Liver (tissue), 9 donors: Measurements from ENCODE around the gene PCSK6. TPM values are rescaled to one million over a fixed set of nuclear protein-coding genes. Genes with fewer than 3 reads are reported as not detected.

Experiments
- DNase-seq: peaks from one replicate; pipeline ENCODE4 v3.0.0-alpha.2; 2017; ENCODE audit warnings: low spot score
- H3K27ac ChIP-seq, 2 donors: one replicate each; pipeline ENCODE4 v1.7.0; 2013; ENCODE audit warnings: inconsistent platforms in 2 of 2, low read length in 2 of 2, control low read depth in 1 of 2, low read depth in 1 of 2, mild to moderate bottlenecking in 1 of 2
- H3K27me3 ChIP-seq, 4 donors: one replicate each; pipeline versions ENCODE4 v1.6.1 to v1.7.0; 2013; ENCODE audit warnings: low read length in 3 of 4, inconsistent platforms in 1 of 4, mild to moderate bottlenecking in 1 of 4, moderate library complexity in 1 of 4; ENCODE audit not compliant: control insufficient read depth in 4 of 4, insufficient read depth in 4 of 4
- H3K36me3 ChIP-seq, 4 donors: one replicate each; pipeline versions ENCODE4 v1.6.1 to v1.7.0; 2013; ENCODE audit warnings: low read length in 3 of 4, mild to moderate bottlenecking in 3 of 4, low read depth in 1 of 4, moderate library complexity in 1 of 4; ENCODE audit not compliant: control insufficient read depth in 4 of 4, insufficient read depth in 3 of 4
- H3K4me1 ChIP-seq, 4 donors: one replicate each; pipeline versions ENCODE4 v1.6.1 to v1.7.0; 2013; ENCODE audit warnings: low read length in 3 of 4, mild to moderate bottlenecking in 3 of 4, moderate library complexity in 1 of 4; ENCODE audit not compliant: control insufficient read depth in 4 of 4, insufficient read depth in 4 of 4
- H3K4me3 ChIP-seq, 3 donors: one replicate each; pipeline versions ENCODE4 v1.6.1 to v1.7.0; 2013; ENCODE audit warnings: low read length in 3 of 3, control low read depth in 1 of 3, low read depth in 1 of 3, mild to moderate bottlenecking in 1 of 3
- H3K9ac ChIP-seq, 2 donors: one replicate each; pipeline ENCODE4 v1.7.0; 2013; ENCODE audit warnings: low read length in 2 of 2, mild to moderate bottlenecking in 2 of 2, moderate library complexity in 2 of 2, control low read depth in 1 of 2, low read depth in 1 of 2
- H3K9me3 ChIP-seq, 4 donors: one replicate each; pipeline versions ENCODE4 v1.6.1 to v1.7.0; 2013; ENCODE audit warnings: low read length in 3 of 4; ENCODE audit not compliant: control insufficient read depth in 4 of 4
- CTCF ChIP-seq: fragments of 150-350 bp; IDR thresholded peaks from 2 replicates; pipeline ENCODE4 v1.5.1; 2017; ENCODE audit warnings: improper control_type of control experiment, low read depth, low read length; ENCODE audit not compliant: missing input control
- EGR1 ChIP-seq, 2 donors: IDR thresholded peaks; 2 replicates each; pipeline ENCODE4 v1.6.1; 2016 to 2018; ENCODE audit warnings: antibody characterized with exemption in 2 of 2, low read depth in 2 of 2
- FOXA1 ChIP-seq: IDR thresholded peaks from 2 replicates; pipeline ENCODE4 v1.6.1; 2016; ENCODE audit warnings: antibody characterized with exemption
- GABPA ChIP-seq, 2 donors: IDR thresholded peaks in 1 of 2; conservative IDR thresholded peaks in 1 of 2; 2 replicates each; pipeline ENCODE4 v1.6.1; 2016; ENCODE audit warnings: antibody characterized with exemption in 2 of 2, mild to moderate bottlenecking in 1 of 2, moderate library complexity in 1 of 2
- HNF4G ChIP-seq: IDR thresholded peaks from 2 replicates; pipeline ENCODE4 v1.6.1; 2016; ENCODE audit warnings: antibody characterized with exemption
- JUND ChIP-seq, 2 donors: IDR thresholded peaks; 2 replicates each; pipeline ENCODE4 v1.6.1; 2016; ENCODE audit warnings: antibody characterized with exemption in 2 of 2
- MAX ChIP-seq: IDR thresholded peaks from 2 replicates; pipeline ENCODE4 v1.6.1; 2016; ENCODE audit warnings: antibody characterized with exemption
- NR2F2 ChIP-seq: IDR thresholded peaks from 2 replicates; pipeline ENCODE4 v1.6.1; 2016; ENCODE audit warnings: antibody characterized with exemption
- RAD21 ChIP-seq, 2 donors: IDR thresholded peaks; 2 replicates each; pipeline ENCODE4 v1.6.1; 2016; ENCODE audit warnings: antibody characterized with exemption in 2 of 2, mild to moderate bottlenecking in 2 of 2
- REST ChIP-seq: IDR thresholded peaks from 2 replicates; pipeline ENCODE4 v1.6.1; 2016; ENCODE audit warnings: antibody characterized with exemption, mild to moderate bottlenecking
- RXRA ChIP-seq, 2 donors: IDR thresholded peaks; 2 replicates each; pipeline ENCODE4 v1.6.1; 2017 to 2018; ENCODE audit warnings: antibody characterized with exemption in 2 of 2, mild to moderate bottlenecking in 1 of 2
- TAF1 ChIP-seq: conservative IDR thresholded peaks from 2 replicates; pipeline ENCODE4 v1.6.1; 2016; ENCODE audit warnings: antibody characterized with exemption, mild to moderate bottlenecking
- WGBS: extraction: QIAGEN DNeasy Blood & Tissue Kit; methylation state at CpG from one replicate; pipeline ENCODE4 v1.1.7; 2013; 5-methylcytosine and 5-hydroxymethylcytosine counted together
- polyA plus RNA-seq, 2 donors: library from polyadenylated mRNA; stranded (reverse) in 1 of 2; unstranded in 1 of 2; fragments of 200-250 nt in 1 of 2; fragments of >200 nt in 1 of 2; fragmentation: Nextera tagmentation in 1 of 2; extraction: Ambion mirVana in 1 of 2; gene quantifications; one replicate each; pipeline versions ENCODE4 v1.2.1 to v1.2.3, GENCODE V29; 2013 to 2015
- total RNA-seq, 2 donors: library from RNA; depleted of rRNA; stranded (reverse); fragments of >200 nt; gene quantifications; one replicate each; pipeline ENCODE4 v1.2.3, GENCODE V29; 2014
- donor health status: healthy.
- donor health status: healthy.
- donor health status: healthy.
- donor health status: healthy.
- donor health status: healthy.

The PCSK6 gene
- total and polyA plus RNA-seq, 4 donors = 94.8 to 398 (median 168) TPM

- WGBS = 98% methylated on average over 7 of the region's 7 CpGs
- Histone ChIP-seq H3K4me3 (no peak overlapping the region), H3K9ac (no peak overlapping the region), H3K36me3 (peaks cover 14 to 49% (median 24%) of the 10 kb centered on the region in 4 donors), H3K4me1 (peaks cover 0 to 16% (median 12%) of the 10 kb centered on the region in 4 donors), H3K27ac (no peak overlapping the region), H3K9me3 (no peaks in the 10 kb centered on the region), H3K27me3 (no peaks in the 10 kb centered on the region)
- no peak for DNase-seq
- TF ChIP-seq FOXA1 = no peak
- TF ChIP-seq RAD21 (IDR thresholded peaks at IDR 0.05) = no peak
- TF ChIP-seq TAF1 = no peak
- no peak for TF ChIP-seq REST
These were observed 118.4 kb downstream of the PCSK6 start for GRCh38 chr15:101371081-101371480.

GRCh38 chr15:101370330-101371024 lies 119.0 kb downstream of the PCSK6 start:
- DNase-seq = no peak
- Histone ChIP-seq H3K9me3 (no peaks in the 10 kb centered on the region), H3K4me3 (no peak overlapping the region), H3K27me3 (no peaks in the 10 kb centered on the region), H3K36me3 (peaks cover 15 to 55% (median 28%) of the 10 kb centered on the region in 4 donors), H3K4me1 (peaks cover 0 to 10% (median 8%) of the 10 kb centered on the region in 4 donors), H3K9ac (no peak overlapping the region), H3K27ac (no peak overlapping the region)
- no peak for TF ChIP-seq CTCF
- no peak for TF ChIP-seq NR2F2
- WGBS = 95% methylated on average over 26 of the region's 26 CpGs

- no peak overlapping the region for H3K4me3 ChIP-seq
- no peak for DNase-seq
- WGBS = 93% methylated on average over 8 of the region's 8 CpGs
- no peaks in the 10 kb centered on the region for H3K9me3 ChIP-seq
- H3K27me3 ChIP-seq = no peaks in the 10 kb centered on the region
- no peak for TF ChIP-seq RXRA (IDR thresholded peaks at IDR 0.05)
- no peak for TF ChIP-seq REST
- no peak for TF ChIP-seq NR2F2
- no peak for TF ChIP-seq GABPA (IDR thresholded peaks at IDR 0.05 in 1 of 2, conservative IDR thresholded peaks at IDR 0.05 in 1 of 2)
- TF ChIP-seq FOXA1 = no peak
- no peak for TF ChIP-seq EGR1 (IDR thresholded peaks at IDR 0.05; ENCODE audit: low read depth in 2 of 2)
- no peak for TF ChIP-seq HNF4G
- TF ChIP-seq JUND (IDR thresholded peaks at IDR 0.05) = no peak
- no peak for TF ChIP-seq MAX
- no peak for TF ChIP-seq TAF1
- peaks cover 0 to 3% (median 3%) of the 10 kb centered on the region in 4 donors for H3K4me1 ChIP-seq
- no peak overlapping the region for H3K27ac ChIP-seq
- H3K36me3 ChIP-seq = peaks cover 16 to 63% (median 32%) of the 10 kb centered on the region in 4 donors
- H3K9ac ChIP-seq = no peak overlapping the region
These were observed 119.8 kb downstream of the PCSK6 start for GRCh38 chr15:101369676-101370075.
